K562 (cell line): ENCODE results near the gene CTTNBP2.

ENCODE experiments used
- CTCF ChIP-seq, 3 experiments: IDR thresholded peaks in 2 of 3; conservative IDR thresholded peaks in 1 of 3; 2 replicates each; pipeline ENCODE4 v1.5.1; 2011 to 2012; ENCODE audit warnings: low read length in 3 of 3, mild to moderate bottlenecking in 3 of 3, control low read depth in 2 of 3, improper control_type of control experiment in 1 of 3, inconsistent platforms in 1 of 3, low read depth in 1 of 3, mixed read lengths in 1 of 3, moderate library complexity in 1 of 3; ENCODE audit not compliant: insufficient read depth in 2 of 3
- E2F5 ChIP-seq: sonication (generic); formaldehyde crosslinking; IDR thresholded peaks from 2 replicates; pipeline ENCODE4 v1.8.0; 2022; ENCODE audit warnings: mild to moderate bottlenecking, missing genetic modification reagents
- GABPA ChIP-seq: fragments of 200-800 bp; sonication (Bioruptor generic); conservative IDR thresholded peaks from 2 replicates; pipeline ENCODE4 v1.6.1; 2016; ENCODE audit warnings: low read depth, missing genetic modification characterization, missing compliant biosample characterization
- ILF3 ChIP-seq: fragments of 450-650 bp; IDR thresholded peaks from 2 replicates; pipeline ENCODE4 v1.6.1; 2018; ENCODE audit warnings: antibody characterized with exemption, mild to moderate bottlenecking, moderate library complexity, borderline replicate concordance
- MYC ChIP-seq, 2 experiments: fragments of 250-450 bp in 1 of 2; sonication (Bioruptor Pico) in 1 of 2; IDR thresholded peaks; 2 replicates each; pipeline versions ENCODE4 v1.5.1 to v1.6.1; 2012 to 2021; ENCODE audit warnings: low read depth in 2 of 2, borderline replicate concordance in 1 of 2, improper control_type of control experiment in 1 of 2, low read length in 1 of 2, mild to moderate bottlenecking in 1 of 2, moderate library complexity in 1 of 2
- NRF1 ChIP-seq, 2 experiments: fragments of 450-650 bp; IDR thresholded peaks in 1 of 2; conservative IDR thresholded peaks in 1 of 2; 2 replicates each; pipeline ENCODE4 v1.6.1; 2014; ENCODE audit warnings: mild to moderate bottlenecking in 2 of 2
- RAD21 ChIP-seq, 2 experiments: fragments of 250-450 bp in 1 of 2; fragments of 450-650 bp in 1 of 2; sonication (Bioruptor Pico) in 1 of 2; formaldehyde crosslinking in 1 of 2; IDR thresholded peaks in 1 of 2; conservative IDR thresholded peaks in 1 of 2; 2 replicates each; pipeline versions ENCODE4 v1.4.0 to v1.8.0; 2020 to 2022; ENCODE audit warnings: mild to moderate bottlenecking in 2 of 2, moderate library complexity in 1 of 2
- SIN3A ChIP-seq, 2 experiments: fragments of 150-350 bp in 1 of 2; IDR thresholded peaks; 2 replicates each; pipeline ENCODE4 v1.6.1; 2011 to 2016; ENCODE audit warnings: borderline replicate concordance in 2 of 2, low read depth in 2 of 2, low read length in 2 of 2, mild to moderate bottlenecking in 2 of 2, moderate library complexity in 2 of 2; ENCODE audit not compliant: control insufficient read depth in 1 of 2
- SREBF2 ChIP-seq: sonication (generic); formaldehyde crosslinking; IDR thresholded peaks from 2 replicates; pipeline ENCODE4 v1.4.0; 2020; ENCODE audit warnings: mild to moderate bottlenecking, missing genetic modification reagents
- SRSF1 ChIP-seq: fragments of 200-400 bp; formaldehyde crosslinking; IDR thresholded peaks from 2 replicates; pipeline ENCODE4 v1.6.1; 2017; ENCODE audit warnings: mild to moderate bottlenecking, low read depth, low read length, moderate library complexity
- ZNF184 ChIP-seq: sonication (generic); formaldehyde crosslinking; IDR thresholded peaks from 2 replicates; pipeline ENCODE4 v1.5.0; 2020; ENCODE audit warnings: missing genetic modification reagents
- ZNF639 ChIP-seq, 2 experiments: fragments of 200-800 bp in 1 of 2; sonication (Bioruptor generic) in 1 of 2; sonication (generic) in 1 of 2; formaldehyde crosslinking in 1 of 2; IDR thresholded peaks in 1 of 2; conservative IDR thresholded peaks in 1 of 2; 2 replicates each; pipeline versions ENCODE4 v1.5.0 to v1.6.1; 2016 to 2020; ENCODE audit warnings: missing compliant biosample characterization in 1 of 2, missing genetic modification characterization in 1 of 2, missing genetic modification reagents in 1 of 2

DNA sequence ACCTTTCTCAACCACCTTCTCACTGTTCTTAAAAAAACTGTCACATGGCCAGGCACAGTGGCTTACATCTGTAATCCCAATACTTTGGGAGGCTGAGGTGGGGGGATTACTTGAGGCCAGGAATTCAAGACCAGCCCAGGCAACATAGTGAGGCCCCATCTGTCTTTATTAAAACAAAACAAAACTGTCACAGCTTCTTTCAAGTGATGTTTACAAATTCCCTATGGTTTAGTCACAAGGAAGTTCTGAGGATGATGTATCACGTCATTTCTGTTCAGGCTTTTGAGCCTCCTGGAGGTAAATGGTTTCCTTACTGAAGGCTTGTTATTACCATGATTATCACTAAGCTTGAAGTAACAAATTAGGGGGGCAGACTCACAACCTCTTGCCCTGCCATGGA, 207.2 kb downstream of the CTTNBP2 start:
- TF ChIP-seq ILF3 (no peak), SIN3A (IDR thresholded peaks at IDR 0.05; ENCODE audit: borderline replicate concordance in 2 of 2, control insufficient read depth in 1 of 2, low read depth in 2 of 2, low read length in 2 of 2) (no peak), NRF1 (conservative IDR thresholded peaks at IDR 0.05 in 1 of 2, IDR thresholded peaks at IDR 0.05 in 1 of 2) (no peak), ZNF639 (CRISPR knock-in tag; conservative IDR thresholded peaks at IDR 0.05 in 1 of 2, IDR thresholded peaks at IDR 0.05 in 1 of 2) (no peak), ZNF184 (CRISPR knock-in tag) (no peak), CTCF (IDR thresholded peaks at IDR 0.05 in 2 of 3, conservative IDR thresholded peaks at IDR 0.05 in 1 of 3; ENCODE audit: insufficient read depth in 2 of 3, low read depth in 1 of 3, low read length in 3 of 3) (no peak), RAD21 (CRISPR knock-in tag; conservative IDR thresholded peaks at IDR 0.05 in 1 of 2, IDR thresholded peaks at IDR 0.05 in 1 of 2) (no peak), SREBF2 (CRISPR knock-in tag) (no peak), SRSF1 (no peak), E2F5 (CRISPR knock-in tag) (no peak), GABPA (tag) (no peak), MYC (IDR thresholded peaks at IDR 0.05; ENCODE audit: low read depth, low read length) (no peak), MYC (CRISPR knock-in tag; IDR thresholded peaks at IDR 0.05; ENCODE audit: borderline replicate concordance, low read depth) (no peak)
